ENCODE data around the gene AK5.

DNA sequence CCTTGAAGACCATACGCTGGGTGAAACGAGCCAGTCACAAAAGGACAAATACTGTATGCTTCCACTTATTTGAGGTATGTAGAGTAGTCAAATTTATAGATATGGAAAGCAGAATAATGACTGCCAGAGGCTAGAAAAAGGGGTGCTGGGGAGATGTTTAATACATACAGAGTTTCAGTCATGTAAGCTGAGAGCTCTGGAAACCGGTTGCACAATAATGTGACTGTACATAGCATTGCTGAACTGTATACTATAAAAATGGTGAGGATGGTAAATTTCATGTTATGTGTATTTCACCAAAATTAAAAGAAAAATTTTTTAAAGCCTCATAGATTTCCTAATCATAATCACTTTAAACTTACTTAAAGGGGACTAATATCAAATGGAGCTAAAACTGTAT, 289.8 kb downstream of the AK5 start:
- TF ChIP-seq CTCF (IDR thresholded peaks at IDR 0.05), result no peak
- no peak for TF ChIP-seq POLR2AphosphoS5 (IDR thresholded peaks at IDR 0.05; ENCODE audit: insufficient read depth in 1 of 2, low read depth in 1 of 2)

All from vagina (tissue), 2 donors.